ENCODE measurements around the gene DDB1.

DNA sequence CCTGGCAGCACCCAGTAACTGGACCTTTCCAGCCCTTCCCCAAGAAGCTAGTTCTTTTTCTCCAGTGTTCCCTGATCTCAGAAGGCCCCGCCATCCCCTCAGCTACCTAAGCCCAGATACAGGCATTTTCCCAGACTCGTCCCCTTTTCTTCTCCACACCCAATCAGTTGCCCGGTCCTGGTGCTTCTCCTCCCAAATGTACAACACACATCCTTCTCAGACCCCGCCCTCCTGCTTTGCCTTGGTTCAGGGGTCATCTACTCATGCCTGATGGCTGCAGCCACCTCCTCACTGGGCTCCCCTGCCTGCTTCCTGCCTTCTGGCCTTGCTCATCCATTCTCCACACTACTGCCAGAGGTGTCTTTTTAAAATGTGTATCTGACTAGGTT lies 6.6 kb upstream of the DDB1 start:
- TF ChIP-seq, protein P1, sequence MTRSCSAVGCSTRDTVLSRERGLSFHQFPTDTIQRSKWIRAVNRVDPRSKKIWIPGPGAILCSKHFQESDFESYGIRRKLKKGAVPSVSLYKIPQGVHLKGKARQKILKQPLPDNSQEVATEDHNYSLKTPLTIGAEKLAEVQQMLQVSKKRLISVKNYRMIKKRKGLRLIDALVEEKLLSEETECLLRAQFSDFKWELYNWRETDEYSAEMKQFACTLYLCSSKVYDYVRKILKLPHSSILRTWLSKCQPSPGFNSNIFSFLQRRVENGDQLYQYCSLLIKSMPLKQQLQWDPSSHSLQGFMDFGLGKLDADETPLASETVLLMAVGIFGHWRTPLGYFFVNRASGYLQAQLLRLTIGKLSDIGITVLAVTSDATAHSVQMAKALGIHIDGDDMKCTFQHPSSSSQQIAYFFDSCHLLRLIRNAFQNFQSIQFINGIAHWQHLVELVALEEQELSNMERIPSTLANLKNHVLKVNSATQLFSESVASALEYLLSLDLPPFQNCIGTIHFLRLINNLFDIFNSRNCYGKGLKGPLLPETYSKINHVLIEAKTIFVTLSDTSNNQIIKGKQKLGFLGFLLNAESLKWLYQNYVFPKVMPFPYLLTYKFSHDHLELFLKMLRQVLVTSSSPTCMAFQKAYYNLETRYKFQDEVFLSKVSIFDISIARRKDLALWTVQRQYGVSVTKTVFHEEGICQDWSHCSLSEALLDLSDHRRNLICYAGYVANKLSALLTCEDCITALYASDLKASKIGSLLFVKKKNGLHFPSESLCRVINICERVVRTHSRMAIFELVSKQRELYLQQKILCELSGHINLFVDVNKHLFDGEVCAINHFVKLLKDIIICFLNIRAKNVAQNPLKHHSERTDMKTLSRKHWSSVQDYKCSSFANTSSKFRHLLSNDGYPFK (CRISPR knock-in tag; IDR thresholded peaks at IDR 0.05; ENCODE audit: borderline replicate concordance): no peak
- TF ChIP-seq KDM5A (IDR thresholded peaks at IDR 0.05; ENCODE audit: borderline replicate concordance, low read length) (no peak), ZNF598 (CRISPR knock-in tag; IDR thresholded peaks at IDR 0.05; ENCODE audit: borderline replicate concordance) (no peak), REPIN1 (CRISPR knock-in tag; IDR thresholded peaks at IDR 0.05; ENCODE audit: borderline replicate concordance, low read depth) (no peak), ZNF350 (CRISPR knock-in tag; IDR thresholded peaks at IDR 0.05; ENCODE audit: borderline replicate concordance, low read depth) (no peak), NFYB (CRISPR knock-in tag; IDR thresholded peaks at IDR 0.05) (no peak)
